Gastroesophageal sphincter (tissue), 3 donors: Measurements from ENCODE around the gene ART5.

Source experiments
- EP300 ChIP-seq: sonication (generic); formaldehyde crosslinking; IDR thresholded peaks from one replicate; pipeline ENCODE4 v1.6.1; 2017; ENCODE audit warnings: antibody characterized with exemption, mild to moderate bottlenecking
- POLR2A ChIP-seq, 2 donors: fragments of 450-650 bp; IDR thresholded peaks; one replicate each; pipeline ENCODE4 v1.6.1; 2017; ENCODE audit warnings: antibody characterized with exemption in 2 of 2, mild to moderate bottlenecking in 2 of 2, moderate library complexity in 1 of 2
- POLR2AphosphoS5 ChIP-seq: sonication (generic); formaldehyde crosslinking; IDR thresholded peaks from one replicate; pipeline ENCODE4 v1.6.1; 2017; ENCODE audit warnings: antibody characterized with exemption
- TF ChIP-seq, protein P1 (sequence below), 4 experiments: fragments of 200-600 bp in 2 of 4; fragments of 450-650 bp in 2 of 4; sonication (generic) in 1 of 4; IDR thresholded peaks; one replicate each; pipeline ENCODE4 v1.5.1; 2017 to 2019; ENCODE audit warnings: antibody characterized with exemption in 4 of 4, mild to moderate bottlenecking in 2 of 4, moderate library complexity in 2 of 4

DNA sequence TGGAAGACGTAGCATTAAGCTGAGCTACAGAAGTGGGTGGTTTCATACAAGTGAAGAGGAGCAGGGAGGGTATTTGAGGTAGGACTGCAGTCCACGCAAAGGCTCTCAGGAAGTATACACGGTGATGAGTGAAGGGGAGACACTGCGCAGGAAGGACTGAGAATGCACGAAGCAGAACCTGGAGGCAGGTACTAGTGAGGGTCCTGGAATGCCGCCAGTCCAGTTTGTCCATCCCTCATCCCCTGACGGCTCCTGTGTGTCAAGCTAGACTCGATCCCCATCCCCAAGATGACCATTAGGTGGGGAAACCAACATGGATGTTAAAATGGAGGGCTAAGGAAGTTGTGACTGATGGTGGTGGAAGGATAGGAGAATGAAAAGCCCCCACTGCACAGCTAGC lies 23.8 kb downstream of the ART5 start:
- TF ChIP-seq, protein P1, sequence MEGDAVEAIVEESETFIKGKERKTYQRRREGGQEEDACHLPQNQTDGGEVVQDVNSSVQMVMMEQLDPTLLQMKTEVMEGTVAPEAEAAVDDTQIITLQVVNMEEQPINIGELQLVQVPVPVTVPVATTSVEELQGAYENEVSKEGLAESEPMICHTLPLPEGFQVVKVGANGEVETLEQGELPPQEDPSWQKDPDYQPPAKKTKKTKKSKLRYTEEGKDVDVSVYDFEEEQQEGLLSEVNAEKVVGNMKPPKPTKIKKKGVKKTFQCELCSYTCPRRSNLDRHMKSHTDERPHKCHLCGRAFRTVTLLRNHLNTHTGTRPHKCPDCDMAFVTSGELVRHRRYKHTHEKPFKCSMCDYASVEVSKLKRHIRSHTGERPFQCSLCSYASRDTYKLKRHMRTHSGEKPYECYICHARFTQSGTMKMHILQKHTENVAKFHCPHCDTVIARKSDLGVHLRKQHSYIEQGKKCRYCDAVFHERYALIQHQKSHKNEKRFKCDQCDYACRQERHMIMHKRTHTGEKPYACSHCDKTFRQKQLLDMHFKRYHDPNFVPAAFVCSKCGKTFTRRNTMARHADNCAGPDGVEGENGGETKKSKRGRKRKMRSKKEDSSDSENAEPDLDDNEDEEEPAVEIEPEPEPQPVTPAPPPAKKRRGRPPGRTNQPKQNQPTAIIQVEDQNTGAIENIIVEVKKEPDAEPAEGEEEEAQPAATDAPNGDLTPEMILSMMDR (IDR thresholded peaks at IDR 0.05), result no peak
- TF ChIP-seq POLR2A (IDR thresholded peaks at IDR 0.05), result no peak
- no peak for TF ChIP-seq EP300
- no peak for TF ChIP-seq POLR2AphosphoS5
